ENCODE results near the gene CNTNAP2.

Gene CNTNAP2

DNA sequence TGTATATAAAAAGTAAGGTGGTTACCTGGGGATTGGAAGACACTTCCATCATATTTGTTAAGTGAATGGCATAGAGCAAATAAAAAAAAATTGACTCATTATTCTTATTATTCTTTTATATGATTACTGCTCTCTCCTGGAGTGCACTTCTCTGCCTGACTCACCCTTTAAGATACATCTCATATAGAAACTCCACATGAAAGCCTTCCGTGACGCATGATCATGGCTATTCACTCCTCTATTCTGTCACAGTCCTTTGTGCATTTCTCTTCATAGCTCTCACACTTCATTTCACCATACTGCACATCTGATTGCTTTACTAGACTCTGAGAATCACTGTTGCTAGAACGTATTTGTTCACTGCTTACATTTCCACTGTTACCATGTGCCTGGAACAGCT, 597.3 kb downstream of the CNTNAP2 start:
- no peak for DNase-seq (ENCODE audit: low spot score)
- Histone ChIP-seq H3K27ac (no peak overlapping the region), H3K4me3 (no peak overlapping the region)
- TF ChIP-seq, protein P1, sequence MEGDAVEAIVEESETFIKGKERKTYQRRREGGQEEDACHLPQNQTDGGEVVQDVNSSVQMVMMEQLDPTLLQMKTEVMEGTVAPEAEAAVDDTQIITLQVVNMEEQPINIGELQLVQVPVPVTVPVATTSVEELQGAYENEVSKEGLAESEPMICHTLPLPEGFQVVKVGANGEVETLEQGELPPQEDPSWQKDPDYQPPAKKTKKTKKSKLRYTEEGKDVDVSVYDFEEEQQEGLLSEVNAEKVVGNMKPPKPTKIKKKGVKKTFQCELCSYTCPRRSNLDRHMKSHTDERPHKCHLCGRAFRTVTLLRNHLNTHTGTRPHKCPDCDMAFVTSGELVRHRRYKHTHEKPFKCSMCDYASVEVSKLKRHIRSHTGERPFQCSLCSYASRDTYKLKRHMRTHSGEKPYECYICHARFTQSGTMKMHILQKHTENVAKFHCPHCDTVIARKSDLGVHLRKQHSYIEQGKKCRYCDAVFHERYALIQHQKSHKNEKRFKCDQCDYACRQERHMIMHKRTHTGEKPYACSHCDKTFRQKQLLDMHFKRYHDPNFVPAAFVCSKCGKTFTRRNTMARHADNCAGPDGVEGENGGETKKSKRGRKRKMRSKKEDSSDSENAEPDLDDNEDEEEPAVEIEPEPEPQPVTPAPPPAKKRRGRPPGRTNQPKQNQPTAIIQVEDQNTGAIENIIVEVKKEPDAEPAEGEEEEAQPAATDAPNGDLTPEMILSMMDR (IDR thresholded peaks at IDR 0.05): no peak

DNA sequence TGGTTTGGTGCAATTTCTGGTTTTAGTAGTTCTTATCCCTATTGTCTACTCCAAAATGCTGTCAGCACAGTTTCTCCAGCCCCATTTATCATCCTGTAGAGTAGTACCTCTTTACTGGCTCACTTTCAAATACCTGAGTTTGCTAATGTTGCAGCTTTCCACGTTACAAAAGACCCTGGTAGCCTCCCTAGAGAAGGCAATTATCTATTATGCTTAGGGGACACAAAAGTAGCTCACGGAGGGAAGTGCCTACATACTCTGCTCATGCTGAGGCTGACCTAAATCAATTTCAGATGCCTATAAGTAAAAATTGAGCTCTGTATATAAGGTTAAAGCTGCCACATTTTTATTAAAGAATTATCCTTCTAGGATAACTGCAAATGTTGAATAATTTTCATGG, 603.6 kb downstream of the CNTNAP2 start:
- no peak for DNase-seq (ENCODE audit: low spot score)
- H3K4me3 ChIP-seq: no peak overlapping the region
- TF ChIP-seq, protein P1 (IDR thresholded peaks at IDR 0.05): no peak
- H3K27ac ChIP-seq: no peak overlapping the region

DNA sequence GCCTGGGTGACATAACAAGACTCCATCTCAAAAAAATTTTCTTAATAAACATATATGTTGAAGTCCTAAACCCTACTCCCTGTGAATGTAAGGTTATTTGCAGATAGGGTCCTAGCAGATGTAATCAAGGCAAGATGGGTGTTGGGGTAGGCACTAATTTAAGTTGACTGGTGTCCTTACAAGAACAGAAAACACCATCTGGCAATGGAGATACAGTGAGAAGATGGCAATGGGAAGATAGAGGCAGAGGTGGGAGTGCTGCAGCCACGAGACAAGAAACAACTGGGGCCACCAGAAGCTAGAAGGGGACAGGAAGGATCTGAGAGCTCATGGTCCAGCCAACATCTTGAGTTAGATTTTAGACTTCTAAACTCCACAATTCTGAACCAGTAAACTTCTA, 606.4 kb downstream of the CNTNAP2 start:
- no peak overlapping the region for H3K27ac ChIP-seq
- TF ChIP-seq, protein P1 (IDR thresholded peaks at IDR 0.05): no peak
- DNase-seq (ENCODE audit: low spot score): no peak

DNA sequence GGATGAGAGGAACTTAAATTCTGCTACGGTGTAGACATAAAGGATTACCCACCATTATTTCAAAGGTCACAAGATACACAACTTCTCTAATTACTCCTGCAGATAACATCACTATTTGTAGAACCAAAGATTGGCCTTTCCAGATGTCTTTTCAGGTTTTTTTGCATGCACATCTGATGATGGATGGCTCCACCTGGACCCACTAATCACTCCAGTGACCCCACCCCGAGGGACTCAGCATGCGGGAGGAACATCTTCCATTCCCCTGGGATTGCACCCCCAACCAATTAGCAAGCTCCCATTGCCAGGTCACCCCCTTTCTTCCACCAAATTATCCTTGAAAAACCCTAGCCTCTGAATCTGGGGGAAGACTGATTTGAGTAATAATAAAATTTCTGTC, 608.9 kb downstream of the CNTNAP2 start:
- Histone ChIP-seq H3K27ac (no peak overlapping the region), H3K4me3 (no peak overlapping the region)
- TF ChIP-seq, protein P1 (IDR thresholded peaks at IDR 0.05): no peak
- no peak for DNase-seq (ENCODE audit: low spot score)

More for the DNA sequence above, 606.4 kb downstream of the CNTNAP2 start:
- H3K4me3 ChIP-seq: no peak overlapping the region

DNA sequence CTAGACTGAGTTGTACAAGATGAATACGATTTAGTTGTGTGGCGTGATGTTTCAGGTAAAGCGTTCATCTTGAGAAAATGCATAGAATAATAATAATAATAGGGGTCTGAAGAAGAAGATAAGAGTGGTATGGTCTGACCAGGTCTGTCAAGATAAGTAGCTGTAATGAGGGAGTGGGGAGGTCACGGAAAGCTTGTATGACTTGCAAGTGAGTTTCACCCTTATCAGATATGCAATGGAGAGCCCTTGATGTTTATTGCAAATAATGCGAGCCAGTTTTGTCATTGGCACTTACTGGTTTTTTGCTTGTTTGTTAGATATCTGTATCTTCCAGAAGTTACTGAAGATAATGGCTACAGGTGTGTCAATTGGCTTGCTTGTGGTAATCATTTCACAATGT, 611.5 kb downstream of the CNTNAP2 start:
- TF ChIP-seq, protein P1 (IDR thresholded peaks at IDR 0.05): no peak
- H3K4me3 ChIP-seq: no peak overlapping the region

DNA sequence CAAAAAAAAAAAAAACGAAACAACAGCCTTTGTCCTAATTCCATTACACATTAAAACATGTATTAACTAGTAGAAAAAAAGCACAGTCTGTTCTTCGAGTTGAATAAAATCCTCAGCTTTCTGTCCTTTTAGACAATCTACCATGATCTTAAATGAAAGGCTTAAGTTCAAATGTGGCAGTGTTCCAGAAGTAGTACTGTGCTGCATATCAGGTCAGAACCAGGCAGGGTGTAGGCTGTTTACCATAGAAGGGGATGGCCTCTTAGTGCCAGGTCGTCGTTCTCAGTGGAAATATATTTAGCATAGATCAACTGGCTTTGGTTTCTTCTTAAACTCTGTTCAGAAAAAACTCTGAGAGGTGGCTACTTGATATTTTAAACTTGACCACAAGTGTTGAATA, 612.0 kb downstream of the CNTNAP2 start:
- TF ChIP-seq, protein P1 (IDR thresholded peaks at IDR 0.05): no peak
- DNase-seq (ENCODE audit: low spot score): no peak
- H3K4me3 ChIP-seq: no peak overlapping the region
- no peak overlapping the region for H3K27ac ChIP-seq

More for the DNA sequence above, 611.5 kb downstream of the CNTNAP2 start:
- DNase-seq (ENCODE audit: low spot score): no peak
- H3K27ac ChIP-seq: no peak overlapping the region

DNA sequence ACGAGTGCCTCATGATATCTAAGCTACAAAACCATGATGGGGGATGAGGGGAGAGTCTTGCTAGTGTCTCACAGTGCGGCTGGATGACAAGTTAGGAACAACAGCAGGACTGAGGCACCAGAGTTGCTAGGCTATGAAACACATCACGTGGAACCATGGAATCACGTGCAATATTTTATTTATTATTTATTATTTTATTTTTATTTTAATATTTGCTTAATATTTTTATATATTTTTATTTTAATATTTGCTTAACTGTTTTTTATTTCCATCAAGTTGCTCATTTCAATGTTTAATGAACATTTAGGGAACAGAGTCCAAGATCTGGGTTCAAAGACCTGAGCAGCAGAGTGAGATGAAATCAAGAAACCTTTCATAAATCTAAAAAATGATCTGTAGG, 614.6 kb downstream of the CNTNAP2 start:
- no peak overlapping the region for H3K27ac ChIP-seq
- DNase-seq (ENCODE audit: low spot score): no peak
- TF ChIP-seq, protein P1 (IDR thresholded peaks at IDR 0.05): no peak

More for the DNA sequence above, 614.6 kb downstream of the CNTNAP2 start:
- H3K4me3 ChIP-seq: no peak overlapping the region

Measured in coronary artery (tissue), 2 donors.